HEK293 (cell line): ENCODE results near the gene PGBD1.
"Not testable (repeated sequence)": the region's sequence is repeated elsewhere in the genome, so short reads cannot be mapped to it uniquely, and the experiment has no call there.

ENCODE experiments used
- CTCF ChIA-PET: fragments of 350-600 bp; formaldehyde crosslinking; extraction: SDS; loops from one replicate; lab custom pipeline; 2021; ENCODE audit warnings: antibody characterized with exemption; lab: Yijun Ruan, JAX
- POLR2A ChIA-PET: fragments of 300-600 bp; formaldehyde crosslinking; extraction: SDS; loops from one replicate; lab custom pipeline; 2020; ENCODE audit warnings: antibody characterized with exemption, inconsistent platforms; lab: Yijun Ruan, JAX
- H3K27ac ChIP-seq: fragments of 200-500 bp; sonication (Bioruptor generic); 2 replicates; pipeline ENCODE4 v1.5.1; 2014; ENCODE audit warnings: low read depth, low read length, control low read depth, inconsistent platforms; ENCODE audit errors: extremely low read depth
- H3K36me3 ChIP-seq, 2 experiments: fragments of 200-500 bp in 1 of 2; sonication (Bioruptor generic) in 1 of 2; 1 replicate in 1 of 2; 2 replicates in 1 of 2; pipeline ENCODE4 v1.5.1; 2014 to 2017; ENCODE audit warnings: inconsistent platforms in 2 of 2, low read length in 2 of 2; ENCODE audit not compliant: control insufficient read depth in 2 of 2, insufficient read depth in 1 of 2
- H3K4me1 ChIP-seq: fragments of 200-500 bp; sonication (Bioruptor generic); 2 replicates; pipeline ENCODE4 v1.5.1; 2014; ENCODE audit warnings: mild to moderate bottlenecking, low read length, inconsistent platforms; ENCODE audit not compliant: control insufficient read depth, insufficient read depth
- H3K4me3 ChIP-seq: 2 replicates; pipeline ENCODE4 v1.5.1; 2011; ENCODE audit warnings: low read depth, mild to moderate bottlenecking, control low read depth, low read length, moderate library complexity
- H3K9me3 ChIP-seq: fragments of 200-500 bp; sonication (Bioruptor generic); 2 replicates; pipeline ENCODE4 v1.5.1; 2014; ENCODE audit warnings: low read depth, low read length, inconsistent platforms; ENCODE audit not compliant: control insufficient read depth, insufficient read depth
- IKZF3 ChIP-seq: fragments of 450-650 bp; IDR thresholded peaks from 2 replicates; pipeline ENCODE4 v1.5.0; 2018; ENCODE audit warnings: missing biosample characterization, mild to moderate bottlenecking, missing genetic modification characterization, moderate library complexity
- INSM2 ChIP-seq: fragments of 450-650 bp; formaldehyde crosslinking; IDR thresholded peaks from 2 replicates; pipeline ENCODE4 v1.5.1; 2016; ENCODE audit warnings: missing biosample characterization, missing genetic modification characterization
- TSHZ1 ChIP-seq: fragments of 450-650 bp; formaldehyde crosslinking; IDR thresholded peaks from 2 replicates; pipeline ENCODE4 v1.5.1; 2016; ENCODE audit warnings: missing biosample characterization, missing genetic modification characterization, borderline replicate concordance
- ZNF140 ChIP-seq: fragments of 450-650 bp; formaldehyde crosslinking; IDR thresholded peaks from 2 replicates; pipeline ENCODE4 v1.5.1; 2016; ENCODE audit warnings: missing biosample characterization, missing genetic modification characterization
- ZNF184 ChIP-seq: fragments of 450-650 bp; IDR thresholded peaks from 2 replicates; pipeline ENCODE4 v1.5.1; 2018; ENCODE audit warnings: missing biosample characterization, mild to moderate bottlenecking, missing genetic modification characterization
- ZNF221 ChIP-seq: fragments of 450-650 bp; formaldehyde crosslinking; IDR thresholded peaks from 2 replicates; pipeline ENCODE4 v1.5.1; 2017; ENCODE audit warnings: missing biosample characterization, missing genetic modification characterization, borderline replicate concordance
- ZNF23 ChIP-seq: fragments of 450-650 bp; formaldehyde crosslinking; IDR thresholded peaks from 2 replicates; pipeline ENCODE4 v1.5.1; 2016; ENCODE audit warnings: missing biosample characterization, missing genetic modification characterization, borderline replicate concordance
- ZNF239 ChIP-seq: fragments of 450-650 bp; formaldehyde crosslinking; IDR thresholded peaks from 2 replicates; pipeline ENCODE4 v1.5.1; 2016; ENCODE audit warnings: missing biosample characterization, missing genetic modification characterization
- ZNF37A ChIP-seq: fragments of 450-650 bp; IDR thresholded peaks from 2 replicates; pipeline ENCODE4 v1.5.1; 2018; ENCODE audit warnings: missing biosample characterization, missing genetic modification characterization
- ZNF501 ChIP-seq: fragments of 450-650 bp; formaldehyde crosslinking; IDR thresholded peaks from 2 replicates; pipeline ENCODE4 v1.5.1; 2016; ENCODE audit warnings: missing biosample characterization, missing genetic modification characterization
- ZNF530 ChIP-seq: fragments of 450-650 bp; formaldehyde crosslinking; IDR thresholded peaks from 2 replicates; pipeline ENCODE4 v1.5.1; 2016; ENCODE audit warnings: low read depth, missing biosample characterization, missing genetic modification characterization
- ZNF555 ChIP-seq: fragments of 450-650 bp; formaldehyde crosslinking; conservative IDR thresholded peaks from 2 replicates; pipeline ENCODE4 v1.5.1; 2017; ENCODE audit warnings: missing biosample characterization, mild to moderate bottlenecking, missing genetic modification characterization, inconsistent platforms
- ZNF791 ChIP-seq: fragments of 450-650 bp; formaldehyde crosslinking; IDR thresholded peaks from 2 replicates; pipeline ENCODE4 v1.5.1; 2016; ENCODE audit warnings: missing biosample characterization, missing genetic modification characterization
- TF ChIP-seq, protein P1 (sequence below): fragments of 450-650 bp; IDR thresholded peaks from 2 replicates; pipeline ENCODE4 v1.5.1; 2018; ENCODE audit warnings: missing biosample characterization, mild to moderate bottlenecking, missing genetic modification characterization

PGBD1 gene

DNA sequence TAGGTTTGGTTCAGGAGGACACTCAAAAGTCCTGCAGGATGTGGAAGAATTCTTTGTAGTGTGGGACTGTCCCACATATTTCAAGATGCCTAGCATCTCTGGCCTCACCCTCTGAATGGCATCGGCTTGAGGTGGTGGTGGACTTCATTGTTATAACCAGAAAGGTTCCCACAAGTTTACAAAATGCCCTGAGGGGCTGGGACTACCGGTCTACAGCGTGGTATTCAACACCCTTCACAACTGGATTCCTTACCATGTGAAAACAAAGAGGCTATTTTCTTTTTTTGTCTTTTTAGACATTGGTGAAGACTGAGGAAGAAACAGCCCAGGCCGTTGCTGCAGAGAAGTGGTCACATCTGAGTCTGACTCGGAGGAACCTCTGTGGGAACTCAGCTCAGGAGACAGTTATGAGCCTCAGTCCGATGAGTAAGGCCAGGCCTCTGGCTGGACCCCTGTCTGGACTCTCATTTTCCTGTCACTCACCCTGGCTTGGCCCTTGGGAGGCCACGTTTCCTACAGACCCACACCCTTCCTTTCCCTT lies 15.2 kb downstream of the PGBD1 start:
- Histone ChIP-seq H3K27ac (no peak overlapping the region), H3K4me1 (no peaks in the 10 kb centered on the region), H3K36me3 (peaks cover 21 to 45% of the 10 kb centered on the region in 2 experiments), H3K4me3 (no peak overlapping the region), H3K9me3 (no peaks in the 10 kb centered on the region)
- TF ChIP-seq INSM2 (tag by site-specific recombination): no peak
- TF ChIP-seq ZNF791 (tag by site-specific recombination): no peak
- no peak for TF ChIP-seq ZNF530 (tag by site-specific recombination)
- TF ChIP-seq ZNF239 (tag by site-specific recombination): no peak
- TF ChIP-seq, protein P1, sequence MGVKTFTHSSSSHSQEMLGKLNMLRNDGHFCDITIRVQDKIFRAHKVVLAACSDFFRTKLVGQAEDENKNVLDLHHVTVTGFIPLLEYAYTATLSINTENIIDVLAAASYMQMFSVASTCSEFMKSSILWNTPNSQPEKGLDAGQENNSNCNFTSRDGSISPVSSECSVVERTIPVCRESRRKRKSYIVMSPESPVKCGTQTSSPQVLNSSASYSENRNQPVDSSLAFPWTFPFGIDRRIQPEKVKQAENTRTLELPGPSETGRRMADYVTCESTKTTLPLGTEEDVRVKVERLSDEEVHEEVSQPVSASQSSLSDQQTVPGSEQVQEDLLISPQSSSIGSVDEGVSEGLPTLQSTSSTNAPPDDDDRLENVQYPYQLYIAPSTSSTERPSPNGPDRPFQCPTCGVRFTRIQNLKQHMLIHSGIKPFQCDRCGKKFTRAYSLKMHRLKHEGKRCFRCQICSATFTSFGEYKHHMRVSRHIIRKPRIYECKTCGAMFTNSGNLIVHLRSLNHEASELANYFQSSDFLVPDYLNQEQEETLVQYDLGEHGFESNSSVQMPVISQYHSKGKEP (tag by site-specific recombination): no peak
- TF ChIP-seq IKZF3 (tag by site-specific recombination): no peak
- TF ChIP-seq ZNF555 (tag by site-specific recombination): no peak
- no peak for TF ChIP-seq ZNF23
- CTCF ChIA-PET: no interaction called here
- POLR2A ChIA-PET: no interaction called here

DNA sequence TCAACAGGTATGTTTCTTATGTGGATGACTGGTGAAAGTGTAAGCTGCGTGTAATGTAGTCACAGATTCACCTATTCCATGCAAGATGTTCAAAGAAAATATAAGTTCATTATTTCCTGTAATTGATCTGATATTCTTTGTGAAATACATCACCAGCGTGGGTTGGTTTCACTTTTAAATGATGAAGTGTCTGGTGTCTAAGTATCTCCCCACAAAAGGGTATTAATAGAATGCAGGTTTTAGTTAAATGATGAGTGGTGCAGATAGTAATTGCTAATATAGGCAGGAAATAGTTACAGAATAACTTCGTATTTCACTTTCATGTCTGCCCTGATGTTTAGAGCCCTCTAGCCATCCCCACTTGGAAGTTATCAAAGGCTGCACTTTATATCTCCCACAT lies 22.2 kb downstream of the PGBD1 start:
- Histone ChIP-seq H3K4me3 (no peak overlapping the region), H3K36me3 (peaks cover 10 to 34% of the 10 kb centered on the region in 2 experiments; a peak in 2 of 3 replicates), H3K4me1 (no peaks in the 10 kb centered on the region), H3K27ac (no peak overlapping the region), H3K9me3 (no peaks in the 10 kb centered on the region)
- CTCF ChIA-PET: no interaction called here
- POLR2A ChIA-PET: interaction anchor here (1.2 kb wide), 1 partner anchor 22 kb away, joined by 3 read pairs; the partner anchor contains the start of gene PGBD1
- TF ChIP-seq ZNF37A (tag by site-specific recombination): no peak
- no peak for TF ChIP-seq ZNF555 (tag by site-specific recombination)
- no peak for TF ChIP-seq ZNF184
- TF ChIP-seq ZNF221 (tag by site-specific recombination): no peak
- no peak for TF ChIP-seq ZNF501 (tag by site-specific recombination)
- no peak for TF ChIP-seq TSHZ1 (tag by site-specific recombination)
- no peak for TF ChIP-seq ZNF140 (tag by site-specific recombination)

DNA sequence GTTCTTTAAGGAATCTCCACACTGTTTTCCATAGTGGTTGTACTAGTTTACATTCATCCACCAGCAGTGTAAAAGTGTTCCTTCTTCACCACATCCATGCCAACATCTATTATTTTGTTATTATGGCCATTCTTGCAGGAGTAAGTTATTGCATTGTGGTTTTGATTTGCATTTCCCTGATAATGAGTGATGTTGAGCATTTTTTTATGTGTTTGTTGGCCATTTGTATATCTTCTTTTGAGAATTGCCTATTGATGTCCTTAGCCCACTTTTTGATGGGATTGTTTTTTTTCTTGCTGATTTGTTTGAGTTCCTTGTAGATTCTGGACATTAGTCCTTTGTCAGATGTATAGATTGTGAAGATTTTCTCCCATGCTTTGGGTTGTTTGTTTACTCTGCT lies 25.0 kb downstream of the PGBD1 start:
- CTCF ChIA-PET, POLR2A ChIA-PET, H3K9me3 ChIP-seq, H3K27ac ChIP-seq, H3K4me3 ChIP-seq, H3K4me1 ChIP-seq: not testable (repeated sequence)
- H3K36me3 ChIP-seq: peaks cover 7 to 15% of the 10 kb centered on the region in 2 experiments; a peak in 2 of 3 replicates
